WI38 (cell line): ENCODE results near the gene SSX2IP.

Experiments
- H3K4me3 ChIP-seq: 2 replicates; pipeline ENCODE4 v1.5.1; 2011; ENCODE audit warnings: low read depth, mild to moderate bottlenecking, control low read depth, low read length
- TF ChIP-seq, protein P1 (sequence below): IDR thresholded peaks from 2 replicates; pipeline ENCODE4 v1.5.1; 2012; ENCODE audit warnings: low read depth, mild to moderate bottlenecking, control low read depth, low read length

The SSX2IP gene

DNA sequence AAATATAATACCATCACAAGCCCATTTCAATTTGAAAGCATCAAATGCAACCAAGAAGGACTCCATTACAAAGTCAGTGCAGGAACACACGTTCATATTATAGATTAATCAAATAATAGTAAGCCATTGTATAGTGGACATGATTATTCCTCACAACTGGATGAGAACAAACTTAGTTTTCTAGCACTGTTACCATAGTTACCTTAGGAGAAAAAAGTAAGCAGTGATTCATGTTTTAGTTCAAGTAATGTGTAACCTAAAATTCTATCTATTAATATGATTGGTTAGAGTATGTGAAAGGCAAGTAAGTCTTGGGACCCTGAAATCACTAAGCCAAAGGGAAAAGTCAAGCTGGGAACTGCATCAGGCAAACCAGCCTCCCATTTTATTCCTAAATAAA is 15.2 kb downstream of the SSX2IP start:
- TF ChIP-seq, protein P1, sequence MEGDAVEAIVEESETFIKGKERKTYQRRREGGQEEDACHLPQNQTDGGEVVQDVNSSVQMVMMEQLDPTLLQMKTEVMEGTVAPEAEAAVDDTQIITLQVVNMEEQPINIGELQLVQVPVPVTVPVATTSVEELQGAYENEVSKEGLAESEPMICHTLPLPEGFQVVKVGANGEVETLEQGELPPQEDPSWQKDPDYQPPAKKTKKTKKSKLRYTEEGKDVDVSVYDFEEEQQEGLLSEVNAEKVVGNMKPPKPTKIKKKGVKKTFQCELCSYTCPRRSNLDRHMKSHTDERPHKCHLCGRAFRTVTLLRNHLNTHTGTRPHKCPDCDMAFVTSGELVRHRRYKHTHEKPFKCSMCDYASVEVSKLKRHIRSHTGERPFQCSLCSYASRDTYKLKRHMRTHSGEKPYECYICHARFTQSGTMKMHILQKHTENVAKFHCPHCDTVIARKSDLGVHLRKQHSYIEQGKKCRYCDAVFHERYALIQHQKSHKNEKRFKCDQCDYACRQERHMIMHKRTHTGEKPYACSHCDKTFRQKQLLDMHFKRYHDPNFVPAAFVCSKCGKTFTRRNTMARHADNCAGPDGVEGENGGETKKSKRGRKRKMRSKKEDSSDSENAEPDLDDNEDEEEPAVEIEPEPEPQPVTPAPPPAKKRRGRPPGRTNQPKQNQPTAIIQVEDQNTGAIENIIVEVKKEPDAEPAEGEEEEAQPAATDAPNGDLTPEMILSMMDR, result no peak
- H3K4me3 ChIP-seq, result no peak overlapping the region

GRCh38 chr1:84674705-84675104 is 15.6 kb downstream of the SSX2IP start:
- no peak overlapping the region for H3K4me3 ChIP-seq

DNA sequence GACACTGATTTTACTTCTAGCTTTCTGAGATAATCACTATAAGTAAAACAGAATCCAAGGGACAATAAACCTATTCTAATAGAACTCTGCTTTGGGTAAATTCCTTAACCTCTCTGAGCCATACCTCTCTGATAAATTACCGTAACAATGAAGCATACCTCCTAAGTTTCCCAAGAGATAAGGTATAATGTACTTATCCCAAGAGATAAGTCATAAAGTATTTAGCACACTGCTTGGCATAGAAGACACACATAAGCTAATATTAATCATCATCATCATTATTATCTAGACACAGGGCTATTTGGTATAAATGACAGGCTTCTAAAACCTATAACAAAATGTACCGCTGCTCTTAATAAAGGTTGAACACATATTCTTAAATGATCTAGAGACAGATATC is 16.2 kb downstream of the SSX2IP start:
- H3K4me3 ChIP-seq, result no peak overlapping the region
- TF ChIP-seq, protein P1, result no peak

More at GRCh38 chr1:84674705-84675104, 15.6 kb downstream of the SSX2IP start:
- TF ChIP-seq, protein P1, result no peak

- TF ChIP-seq, protein P1, result no peak
- H3K4me3 ChIP-seq, result no peak overlapping the region
Observed at GRCh38 chr1:84672080-84672854, 18.0 kb downstream of the SSX2IP start.

DNA sequence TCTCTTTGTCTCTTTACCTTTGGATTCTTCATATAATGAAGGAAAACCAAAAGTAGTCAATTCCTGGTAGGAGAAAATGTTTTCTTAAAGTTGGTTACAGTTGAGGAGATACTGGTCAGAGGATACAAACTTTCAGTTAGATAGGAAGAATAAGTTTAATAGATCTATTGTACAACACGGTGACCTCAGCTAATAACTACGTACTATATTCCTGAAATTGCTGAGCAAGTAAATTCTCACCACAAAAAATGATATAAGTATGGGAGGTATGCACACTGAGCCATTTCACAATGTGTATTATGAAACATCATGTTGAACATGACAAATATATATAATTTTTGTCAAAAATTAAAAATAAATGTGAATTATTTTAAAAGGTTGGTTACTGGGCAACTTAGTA is 20.4 kb downstream of the SSX2IP start:
- H3K4me3 ChIP-seq, result no peak overlapping the region
- TF ChIP-seq, protein P1, result no peak

- TF ChIP-seq, protein P1, result no peak
- no peak overlapping the region for H3K4me3 ChIP-seq
Observed at GRCh38 chr1:84668185-84668584, 22.1 kb downstream of the SSX2IP start.

DNA sequence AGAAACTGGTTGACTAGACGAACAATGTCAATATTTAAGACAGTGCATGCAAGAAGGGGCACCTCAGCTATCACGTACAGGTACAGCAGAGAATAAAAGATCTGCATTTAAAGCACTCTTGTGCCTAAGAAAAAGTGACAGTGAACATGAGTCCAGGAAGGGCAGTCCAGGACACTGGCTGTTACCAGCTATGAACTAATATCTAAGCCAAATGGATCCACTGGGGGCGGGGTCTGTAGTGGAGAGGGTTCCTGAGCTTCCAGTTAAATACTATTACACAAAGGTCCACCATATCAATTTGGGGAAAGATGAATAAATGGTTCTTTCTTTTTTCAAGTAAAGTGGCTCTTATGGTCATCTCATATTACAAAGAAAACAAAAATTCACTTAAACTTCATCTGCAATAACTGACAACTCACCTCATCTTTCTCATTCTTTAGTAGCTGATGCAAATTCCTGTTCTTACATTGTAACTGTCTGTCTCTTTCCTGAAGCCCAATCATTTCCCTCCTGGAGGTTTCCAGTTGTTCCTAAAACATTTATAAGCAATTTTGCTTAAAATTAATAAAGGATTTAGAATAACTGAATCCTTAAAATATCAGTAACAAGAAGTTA is 24.5 kb downstream of the SSX2IP start:
- TF ChIP-seq, protein P1, result no peak

More for the DNA sequence above, 24.5 kb downstream of the SSX2IP start:
- H3K4me3 ChIP-seq, result no peak overlapping the region
